SK-N-MC (cell line): Measurements from ENCODE around the gene GNAO1.

ENCODE experiments used
- EZH2 ChIP-seq: fragments of 200-600 bp; sonication (generic); IDR thresholded peaks from one replicate; pipeline ENCODE4 v1.6.1; 2017; ENCODE audit warnings: antibody characterized with exemption
- FOXP2 ChIP-seq: optimal IDR thresholded peaks from 2 replicates; pipeline ENCODE3; 2011; ENCODE audit warnings: mild to moderate bottlenecking, moderate library complexity; ENCODE audit not compliant: insufficient read depth; ENCODE audit errors: extremely low read length, control extremely low read depth
- POLR2AphosphoS5 ChIP-seq: IDR thresholded peaks from 2 replicates; pipeline ENCODE4 v1.6.1; 2012; ENCODE audit warnings: mild to moderate bottlenecking, low read depth, low read length, borderline replicate concordance

- TF ChIP-seq POLR2AphosphoS5 = no peak
- TF ChIP-seq EZH2 = no peak
- no peak for TF ChIP-seq FOXP2
Measured at GRCh38 chr16:56273615-56274014, 82.3 kb downstream of the GNAO1 start.
